Subcutaneous abdominal adipose tissue (tissue), 5 donors: ENCODE data around the gene HLA-DPA1.

Experiments used
- H3K27ac ChIP-seq: one replicate; pipeline ENCODE4 v1.7.0; 2013; ENCODE audit warnings: low read depth, mild to moderate bottlenecking, inconsistent platforms, low read length, moderate library complexity
- H3K27me3 ChIP-seq, 5 donors: one replicate each; pipeline ENCODE4 v1.7.0; 2013; ENCODE audit warnings: low read length in 5 of 5, inconsistent platforms in 1 of 5; ENCODE audit not compliant: control insufficient read depth in 5 of 5, insufficient read depth in 4 of 5
- H3K36me3 ChIP-seq, 5 donors: one replicate each; pipeline ENCODE4 v1.7.0; 2013; ENCODE audit warnings: low read length in 5 of 5; ENCODE audit not compliant: control insufficient read depth in 5 of 5, insufficient read depth in 5 of 5
- H3K4me1 ChIP-seq, 5 donors: one replicate each; pipeline ENCODE4 v1.7.0; 2013; ENCODE audit warnings: low read length in 5 of 5, mild to moderate bottlenecking in 3 of 5, moderate library complexity in 1 of 5; ENCODE audit not compliant: control insufficient read depth in 5 of 5, insufficient read depth in 5 of 5
- H3K4me3 ChIP-seq, 5 donors: one replicate each; pipeline ENCODE4 v1.7.0; 2013; ENCODE audit warnings: low read length in 5 of 5, low read depth in 1 of 5
- H3K9ac ChIP-seq, 5 donors: one replicate each; pipeline ENCODE4 v1.7.0; 2013; ENCODE audit warnings: low read length in 5 of 5, mild to moderate bottlenecking in 4 of 5, moderate library complexity in 3 of 5
- H3K9me3 ChIP-seq, 5 donors: one replicate each; pipeline ENCODE4 v1.7.0; 2013; ENCODE audit warnings: low read length in 5 of 5; ENCODE audit not compliant: control insufficient read depth in 5 of 5
- donor health status: healthy.
- donor health status: healthy.
- donor health status: healthy.
- donor health status: healthy.
- donor health status: healthy.

The HLA-DPA1 gene

DNA sequence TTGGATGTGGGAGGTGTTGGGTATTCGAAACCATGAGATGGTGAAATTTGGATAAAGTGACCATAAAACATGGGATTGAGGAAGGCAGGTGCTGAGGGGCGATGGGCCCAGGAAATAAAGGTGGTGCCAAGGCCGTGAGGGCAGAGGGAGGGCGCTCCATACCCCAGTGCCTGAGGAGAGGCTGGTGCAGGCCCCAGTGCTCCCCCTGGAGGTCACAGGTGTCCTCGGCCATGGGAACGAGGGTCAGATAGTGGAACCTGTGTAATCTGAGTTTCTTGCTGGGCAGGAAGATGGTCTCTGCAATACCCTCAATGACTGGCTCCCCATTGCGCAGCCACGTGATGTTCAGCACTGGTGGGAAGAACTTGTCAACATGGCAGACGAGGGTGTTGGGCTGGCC, 18.5 kb upstream of the HLA-DPA1 start:
- Histone ChIP-seq H3K4me1 (peaks cover 0 to 4% (median 0%) of the 10 kb centered on the region in 5 donors), H3K9me3 (peaks cover 0 to 4% (median 0%) of the 10 kb centered on the region in 5 donors), H3K27ac (no peak overlapping the region), H3K27me3 (peaks cover 0 to 6% (median 0%) of the 10 kb centered on the region in 5 donors), H3K9ac (no peak overlapping the region), H3K36me3 (peaks cover 0 to 11% (median 7%) of the 10 kb centered on the region in 5 donors), H3K4me3 (no peak overlapping the region)

DNA sequence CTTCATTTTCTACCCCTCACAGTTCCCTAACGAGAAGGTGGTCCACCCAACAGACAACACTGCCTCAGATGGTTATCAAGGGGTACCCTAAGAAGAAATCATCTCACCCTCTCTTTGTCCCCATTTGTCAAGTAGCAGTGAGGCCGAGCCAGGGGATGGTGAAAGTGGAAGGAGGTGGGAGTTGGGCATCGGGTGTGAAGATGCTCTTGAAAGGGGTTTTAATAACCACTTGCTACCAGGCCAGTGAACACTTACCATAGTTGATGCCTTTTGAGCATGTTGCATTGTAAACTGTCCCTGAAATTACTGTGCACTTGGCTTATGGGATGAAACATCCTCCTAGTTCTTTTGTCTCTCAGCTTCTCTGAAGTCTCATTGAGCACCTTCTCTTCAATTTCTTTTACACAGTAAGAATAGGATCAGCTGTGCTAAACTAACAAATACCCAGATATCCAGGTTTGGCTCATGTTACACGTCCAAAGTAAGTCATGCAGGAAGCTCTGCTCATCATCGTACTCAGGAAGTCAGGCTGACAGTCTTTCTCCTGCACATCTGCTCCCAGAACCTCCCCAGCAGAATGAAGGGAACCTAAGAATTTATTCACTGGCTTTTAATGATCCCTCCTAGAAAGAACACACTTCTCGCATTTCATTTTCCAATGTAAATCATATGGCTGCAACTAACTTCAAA, 15.6 kb upstream of the HLA-DPA1 start:
- Histone ChIP-seq H3K27me3 (peaks cover 0 to 3% (median 0%) of the 10 kb centered on the region in 5 donors), H3K27ac (no peak overlapping the region), H3K4me3 (no peak overlapping the region), H3K9ac (no peak overlapping the region), H3K9me3 (peaks cover 0 to 2% (median 0%) of the 10 kb centered on the region in 5 donors), H3K4me1 (peaks cover 0 to 4% (median 0%) of the 10 kb centered on the region in 5 donors), H3K36me3 (peaks cover 0 to 38% (median 21%) of the 10 kb centered on the region in 5 donors)

DNA sequence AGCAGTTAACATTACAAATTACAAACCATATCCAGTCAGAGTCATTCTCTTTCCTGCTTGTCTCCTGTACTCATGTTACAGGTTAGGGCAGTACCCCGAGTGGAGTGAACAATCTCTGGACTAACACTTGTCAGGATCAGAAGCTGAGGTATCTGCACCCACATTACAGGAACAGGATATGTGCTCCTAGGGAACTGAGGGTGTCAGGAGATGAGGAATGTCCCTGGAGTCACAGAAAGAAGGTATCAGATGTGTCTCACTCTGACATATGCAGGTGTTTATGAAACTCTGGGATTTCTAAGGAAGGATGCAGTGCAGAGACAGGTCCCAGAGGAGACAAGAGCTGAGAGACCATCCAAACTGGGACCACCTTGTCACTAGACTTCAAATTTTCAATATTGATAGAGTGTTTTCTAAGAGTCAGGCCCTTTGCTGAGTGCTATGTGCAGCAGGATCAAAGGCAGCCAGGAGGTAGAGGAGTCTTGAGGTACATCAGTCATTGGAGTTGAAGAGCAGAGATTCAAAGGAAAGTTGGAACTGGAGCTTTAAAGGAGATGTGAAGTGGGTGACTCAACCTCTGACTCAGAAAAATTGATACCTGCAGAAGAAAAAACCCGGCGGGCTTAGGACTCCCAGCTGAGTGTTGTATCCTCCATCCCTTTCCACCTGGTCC, 14.9 kb upstream of the HLA-DPA1 start:
- H3K27ac ChIP-seq, result no peak overlapping the region
- no peak overlapping the region for H3K4me3 ChIP-seq
- peaks cover 0 to 4% (median 0%) of the 10 kb centered on the region in 5 donors for H3K4me1 ChIP-seq
- peaks cover 0 to 44% (median 21%) of the 10 kb centered on the region in 5 donors for H3K36me3 ChIP-seq
- no peak overlapping the region for H3K9ac ChIP-seq
- peaks cover 0 to 2% (median 0%) of the 10 kb centered on the region in 5 donors for H3K9me3 ChIP-seq
- H3K27me3 ChIP-seq, result peaks cover 0 to 3% (median 0%) of the 10 kb centered on the region in 5 donors

DNA sequence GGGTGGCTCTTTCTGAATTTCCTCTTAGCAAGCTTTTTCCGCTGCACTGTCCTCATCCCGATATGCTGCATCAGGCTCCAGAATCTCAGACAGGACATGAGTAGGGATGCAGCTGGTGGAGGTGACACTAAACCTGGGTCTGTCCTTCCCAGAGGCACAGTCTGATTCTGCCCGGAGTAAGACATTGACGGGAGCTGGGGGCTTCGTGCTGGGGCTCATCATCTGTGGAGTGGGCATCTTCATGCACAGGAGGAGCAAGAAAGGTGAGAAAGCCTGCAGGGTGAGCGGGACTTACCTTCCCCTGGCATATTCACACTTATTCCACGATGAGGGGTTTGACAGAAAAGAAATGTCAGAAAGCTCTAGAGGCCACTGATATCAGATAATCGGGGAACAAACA, 12.2 kb upstream of the HLA-DPA1 start:
- H3K4me1 ChIP-seq, result peaks cover 0 to 22% (median 3%) of the 10 kb centered on the region in 5 donors
- H3K36me3 ChIP-seq, result peaks cover 0 to 48% (median 21%) of the 10 kb centered on the region in 5 donors
- H3K4me3 ChIP-seq, result no peak overlapping the region
- H3K27ac ChIP-seq, result no peak overlapping the region
- H3K9me3 ChIP-seq, result peaks cover 0 to 2% (median 0%) of the 10 kb centered on the region in 5 donors
- H3K9ac ChIP-seq, result no peak overlapping the region
- peaks cover 0 to 2% (median 0%) of the 10 kb centered on the region in 5 donors for H3K27me3 ChIP-seq

DNA sequence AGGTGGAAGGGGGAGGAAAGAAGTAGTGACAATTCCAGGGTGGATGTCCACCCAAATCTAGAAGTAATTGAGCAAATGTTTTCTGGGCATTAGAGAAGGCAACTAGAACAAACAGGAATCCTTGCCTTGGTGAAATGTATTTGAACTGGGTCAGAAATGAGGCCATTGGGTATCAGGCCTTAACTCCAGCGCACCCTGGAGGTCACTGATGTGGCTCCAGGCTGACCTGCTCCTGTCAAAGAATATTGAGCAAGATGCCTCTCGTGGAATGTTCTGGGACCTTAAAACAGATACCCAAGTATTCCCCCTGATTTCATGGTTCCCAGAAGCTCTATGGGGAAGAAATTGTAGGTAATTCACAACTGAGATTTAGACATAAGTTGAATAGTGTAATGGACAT, 9.3 kb upstream of the HLA-DPA1 start:
- Histone ChIP-seq H3K4me3 (no peak overlapping the region), H3K36me3 (peaks cover 0 to 45% (median 21%) of the 10 kb centered on the region in 5 donors), H3K27me3 (peaks cover 0 to 11% (median 0%) of the 10 kb centered on the region in 5 donors), H3K9ac (no peak overlapping the region), H3K9me3 (no peaks in the 10 kb centered on the region), H3K27ac (peak overlapping the region; percentile 9), H3K4me1 (peaks cover 0 to 44% (median 14%) of the 10 kb centered on the region in 5 donors)

DNA sequence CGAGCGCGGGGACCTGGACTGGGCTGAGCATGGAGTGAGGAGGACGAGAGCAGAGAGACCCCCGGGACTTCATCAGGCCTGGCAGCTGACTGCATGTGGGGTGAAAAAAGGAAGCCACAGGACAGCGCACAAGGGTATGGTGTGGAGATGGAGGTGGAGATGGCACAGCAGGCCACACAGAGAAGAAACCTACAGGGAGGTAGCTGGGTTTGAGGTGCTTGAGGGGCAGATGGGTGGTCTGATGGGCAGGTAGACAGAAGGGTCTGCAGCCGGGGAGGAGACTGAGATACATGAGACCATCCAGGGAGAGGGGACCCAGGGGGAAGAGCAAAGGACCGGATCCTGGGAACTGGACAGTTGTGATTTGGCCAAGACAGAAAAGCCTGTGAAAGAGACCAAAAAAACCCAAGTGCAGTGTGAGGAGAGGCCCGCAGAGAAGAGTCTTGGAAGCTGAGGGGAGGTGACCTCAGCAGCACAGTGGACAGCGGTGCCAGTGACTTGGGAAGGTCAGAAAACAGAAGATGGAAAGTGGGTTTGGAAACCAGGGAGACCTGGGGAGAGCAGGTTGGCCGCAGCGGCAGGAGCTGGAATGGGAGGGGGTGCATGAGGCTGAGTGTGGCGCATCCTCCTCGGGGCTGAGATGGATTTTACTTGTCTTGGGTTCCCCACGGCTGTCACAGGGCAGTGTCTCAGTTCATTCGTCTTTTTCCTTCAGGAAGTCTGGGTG, 7.8 kb upstream of the HLA-DPA1 start:
- peaks cover 0 to 31% (median 18%) of the 10 kb centered on the region in 5 donors for H3K36me3 ChIP-seq
- H3K9ac ChIP-seq, result peak overlapping the region in 3 of 5 donors; percentile 55 to 64 (median 64)
- H3K4me3 ChIP-seq, result peak overlapping the region in 4 of 5 donors; percentile 44 to 70 (median 65)
- H3K4me1 ChIP-seq, result peaks cover 2 to 51% (median 14%) of the 10 kb centered on the region in 5 donors
- H3K9me3 ChIP-seq, result no peaks in the 10 kb centered on the region
- H3K27me3 ChIP-seq, result peaks cover 0 to 11% (median 0%) of the 10 kb centered on the region in 5 donors
- peak overlapping the region; percentile 38 for H3K27ac ChIP-seq

DNA sequence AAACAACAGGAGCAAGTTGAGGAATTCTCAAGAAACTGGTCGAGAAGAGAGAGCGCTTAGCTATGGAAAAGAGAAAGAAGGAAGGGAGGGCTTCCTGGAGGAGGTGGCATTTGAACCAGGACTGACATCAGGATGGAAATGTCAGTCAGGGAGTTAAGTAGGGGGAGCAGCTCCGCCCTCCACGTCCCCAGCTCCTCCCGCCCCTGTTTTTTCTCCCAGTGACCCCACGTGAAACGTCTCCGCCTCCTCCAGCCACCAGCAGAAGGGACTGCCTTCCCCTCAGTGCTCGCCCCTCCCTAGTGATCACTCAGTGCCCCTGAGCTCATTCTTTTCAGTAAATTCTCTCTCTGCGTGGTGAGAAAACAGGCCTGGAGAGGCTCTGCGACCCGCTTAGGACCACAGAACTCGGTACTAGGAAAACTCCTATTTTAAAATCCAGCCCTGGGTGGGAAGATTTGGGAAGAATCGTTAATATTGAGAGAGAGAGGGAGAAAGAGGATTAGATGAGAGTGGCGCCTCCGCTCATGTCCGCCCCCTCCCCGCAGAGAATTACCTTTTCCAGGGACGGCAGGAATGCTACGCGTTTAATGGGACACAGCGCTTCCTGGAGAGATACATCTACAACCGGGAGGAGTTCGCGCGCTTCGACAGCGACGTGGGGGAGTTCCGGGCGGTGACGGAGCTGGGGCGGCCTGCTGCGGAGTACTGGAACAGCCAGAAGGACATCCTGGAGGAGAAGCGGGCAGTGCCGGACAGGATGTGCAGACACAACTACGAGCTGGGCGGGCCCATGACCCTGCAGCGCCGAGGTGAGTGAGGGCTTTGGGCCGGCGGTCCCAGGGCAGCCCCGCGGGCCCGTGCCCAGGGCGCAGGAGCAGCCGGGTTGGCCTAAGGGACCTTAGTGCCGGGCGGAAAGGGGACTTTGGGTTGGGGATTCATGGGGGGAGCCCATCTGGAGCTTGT, 7.0 kb upstream of the HLA-DPA1 start:
- peak overlapping the region; percentile 38 for H3K27ac ChIP-seq
- peak overlapping the region in 4 of 5 donors; percentile 39 to 64 (median 60) for H3K9ac ChIP-seq
- no peaks in the 10 kb centered on the region for H3K9me3 ChIP-seq
- peaks cover 0 to 12% (median 0%) of the 10 kb centered on the region in 5 donors for H3K27me3 ChIP-seq
- H3K4me3 ChIP-seq, result peak overlapping the region; percentile 44 to 70 (median 63)
- H3K4me1 ChIP-seq, result peaks cover 3 to 58% (median 16%) of the 10 kb centered on the region in 5 donors
- H3K36me3 ChIP-seq, result peaks cover 0 to 22% (median 9%) of the 10 kb centered on the region in 5 donors

DNA sequence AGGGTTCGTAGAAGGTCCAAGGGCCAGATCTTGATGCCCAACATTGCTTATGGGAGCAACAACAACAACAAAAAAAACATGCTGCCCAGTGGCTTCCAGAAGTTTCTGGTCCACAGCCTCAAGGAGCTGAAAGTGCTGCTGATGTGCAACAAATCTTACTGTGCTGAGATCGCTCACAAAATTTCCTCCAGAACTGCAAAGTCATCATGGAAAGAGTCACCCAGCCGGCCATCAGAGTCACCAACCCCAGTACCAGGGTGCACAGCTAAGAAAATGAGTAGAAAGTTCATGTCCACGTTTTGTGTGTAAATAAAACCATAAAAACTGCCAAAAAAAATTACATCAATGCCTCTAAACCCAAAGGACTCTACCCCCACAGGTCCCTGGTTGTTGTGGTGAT, 6.1 kb upstream of the HLA-DPA1 start:
- Histone ChIP-seq H3K9me3 (no peaks in the 10 kb centered on the region), H3K27me3 (peaks cover 0 to 12% (median 0%) of the 10 kb centered on the region in 5 donors), H3K36me3 (peaks cover 0 to 14% (median 3%) of the 10 kb centered on the region in 5 donors), H3K4me1 (peaks cover 3 to 62% (median 16%) of the 10 kb centered on the region in 5 donors), H3K4me3 (peak overlapping the region in 1 of 5 donors; percentile 70), H3K9ac (no peak overlapping the region), H3K27ac (peak overlapping the region; percentile 38)
